T-helper 17 cell (primary cell): ENCODE measurements around the gene MOBP. TPM values are rescaled to one million over a fixed set of nuclear protein-coding genes. Genes with fewer than 3 reads are reported as not detected.

Experiments
- ATAC-seq: fragments of 150-1000 bp; cut with Tn5 transposase; 2 replicates; pipeline ENCODE4 v1.10.0; 2021; ENCODE audit warnings: mild to moderate bottlenecking, moderate library complexity
- DNase-seq, 3 donors: peaks; one replicate each; pipeline versions ENCODE4 v3.0.0 to v3.0.0-alpha.2; 2020 to 2021
- H3K9me3 ChIP-seq: one replicate; pipeline ENCODE4 v1.7.0; 2013; ENCODE audit warnings: low read length, mild to moderate bottlenecking; ENCODE audit not compliant: control insufficient read depth, poor library complexity, severe bottlenecking
- H3K27ac Mint-ChIP-seq: one replicate; pipeline ENCODE4 v1.8.0; 2022; ENCODE audit warnings: mild to moderate bottlenecking, moderate library complexity, mixed read lengths
- H3K27me3 Mint-ChIP-seq: one replicate; pipeline ENCODE4 v1.8.0; 2022; ENCODE audit warnings: mixed read lengths
- H3K36me3 Mint-ChIP-seq: one replicate; pipeline ENCODE4 v1.8.0; 2022; ENCODE audit warnings: low read depth, mixed read lengths
- H3K4me1 Mint-ChIP-seq: one replicate; pipeline ENCODE4 v1.8.0; 2022; ENCODE audit warnings: mild to moderate bottlenecking, mixed read lengths
- H3K4me3 Mint-ChIP-seq: one replicate; pipeline ENCODE4 v1.8.0; 2022; ENCODE audit warnings: mild to moderate bottlenecking, moderate library complexity, mixed read lengths
- total RNA-seq, 4 donors: library from RNA in 2 of 4; stranded (reverse) in 2 of 4; gene quantifications; one replicate each; pipeline ENCODE4 v1.2.3 and lab custom pipeline; 2022 to 2026

Gene MOBP
- total RNA-seq, 2 donors from 2014 or later, result not detected

GRCh38 chr3:39485547-39485946 lies 18.1 kb downstream of the MOBP start:
- Mint-ChIP-seq H3K36me3 (peaks cover 2% of the 10 kb centered on the region), H3K4me1 (no peaks in the 10 kb centered on the region), H3K27me3 (peaks cover 26% of the 10 kb centered on the region), H3K27ac (no peak overlapping the region), H3K4me3 (no peak overlapping the region)
- DNase-seq (no peak), ATAC-seq (no peak)
- H3K9me3 ChIP-seq, result no peaks in the 10 kb centered on the region

- DNase-seq, result no peak
- no peaks in the 10 kb centered on the region for H3K9me3 ChIP-seq
- ATAC-seq, result no peak
- Mint-ChIP-seq H3K27ac (no peak overlapping the region), H3K36me3 (peaks cover 2% of the 10 kb centered on the region), H3K4me3 (no peak overlapping the region), H3K4me1 (peaks cover 3% of the 10 kb centered on the region), H3K27me3 (peaks cover 61% of the 10 kb centered on the region)
Measured at GRCh38 chr3:39491014-39491413, 23.5 kb downstream of the MOBP start.

GRCh38 chr3:39491733-39492350 lies 24.4 kb downstream of the MOBP start:
- Mint-ChIP-seq H3K4me3 (no peak overlapping the region), H3K27me3 (peaks cover 61% of the 10 kb centered on the region), H3K36me3 (peaks cover 2% of the 10 kb centered on the region), H3K4me1 (peaks cover 3% of the 10 kb centered on the region), H3K27ac (no peak overlapping the region)
- ATAC-seq (no peak), DNase-seq (no peak)
- no peaks in the 10 kb centered on the region for H3K9me3 ChIP-seq

GRCh38 chr3:39494781-39495180 lies 27.3 kb downstream of the MOBP start:
- ATAC-seq, result no peak
- H3K36me3 Mint-ChIP-seq, result peaks cover 1% of the 10 kb centered on the region

GRCh38 chr3:39497753-39498152 lies 30.3 kb downstream of the MOBP start:
- DNase-seq (no peak), ATAC-seq (no peak)
- Mint-ChIP-seq H3K27ac (no peak overlapping the region), H3K4me3 (no peak overlapping the region), H3K4me1 (peaks cover 6% of the 10 kb centered on the region), H3K36me3 (peaks cover 2% of the 10 kb centered on the region), H3K27me3 (peaks cover 62% of the 10 kb centered on the region)
- H3K9me3 ChIP-seq, result no peaks in the 10 kb centered on the region

More at GRCh38 chr3:39494781-39495180, 27.3 kb downstream of the MOBP start:
- Mint-ChIP-seq H3K4me1 (peaks cover 6% of the 10 kb centered on the region), H3K27me3 (peaks cover 59% of the 10 kb centered on the region), H3K4me3 (no peak overlapping the region), H3K27ac (no peak overlapping the region)
- H3K9me3 ChIP-seq, result no peaks in the 10 kb centered on the region
- no peak for DNase-seq

GRCh38 chr3:39499651-39500273 lies 32.3 kb downstream of the MOBP start:
- H3K4me3 Mint-ChIP-seq, result no peak overlapping the region
- DNase-seq (no peak), ATAC-seq (no peak)
- peaks cover 6% of the 10 kb centered on the region for H3K4me1 Mint-ChIP-seq
- H3K27ac Mint-ChIP-seq, result no peak overlapping the region
- H3K9me3 ChIP-seq, result no peaks in the 10 kb centered on the region
- peaks cover 5% of the 10 kb centered on the region for H3K36me3 Mint-ChIP-seq
- peaks cover 51% of the 10 kb centered on the region for H3K27me3 Mint-ChIP-seq

GRCh38 chr3:39501059-39501458 lies 33.6 kb downstream of the MOBP start:
- H3K27me3 Mint-ChIP-seq, result peaks cover 51% of the 10 kb centered on the region
- no peak for ATAC-seq

GRCh38 chr3:39501968-39502837 lies 34.7 kb downstream of the MOBP start:
- H3K36me3 Mint-ChIP-seq, result peaks cover 5% of the 10 kb centered on the region
- DNase-seq (no peak), ATAC-seq (no peak)
- peaks cover 51% of the 10 kb centered on the region for H3K27me3 Mint-ChIP-seq
- no peaks in the 10 kb centered on the region for H3K9me3 ChIP-seq
- peaks cover 2% of the 10 kb centered on the region for H3K4me1 Mint-ChIP-seq
- no peak overlapping the region for H3K4me3 Mint-ChIP-seq
- no peak overlapping the region for H3K27ac Mint-ChIP-seq

More at GRCh38 chr3:39501059-39501458, 33.6 kb downstream of the MOBP start:
- H3K4me3 Mint-ChIP-seq, result no peak overlapping the region
- no peak overlapping the region for H3K27ac Mint-ChIP-seq
- DNase-seq, result no peak
- peaks cover 2% of the 10 kb centered on the region for H3K4me1 Mint-ChIP-seq
- H3K36me3 Mint-ChIP-seq, result peaks cover 5% of the 10 kb centered on the region
- no peaks in the 10 kb centered on the region for H3K9me3 ChIP-seq

GRCh38 chr3:39502838-39503145 lies 35.3 kb downstream of the MOBP start:
- ATAC-seq (no peak), DNase-seq (no peak)
- Mint-ChIP-seq H3K27ac (no peak overlapping the region), H3K27me3 (peaks cover 51% of the 10 kb centered on the region), H3K4me3 (no peak overlapping the region), H3K36me3 (peaks cover 5% of the 10 kb centered on the region), H3K4me1 (peaks cover 2% of the 10 kb centered on the region)
- H3K9me3 ChIP-seq, result no peaks in the 10 kb centered on the region

- ATAC-seq, result no peak
Measured at GRCh38 chr3:39505866-39506742, 38.6 kb downstream of the MOBP start.

GRCh38 chr3:39506863-39507262 lies 39.4 kb downstream of the MOBP start:
- Mint-ChIP-seq H3K36me3 (peaks cover 3% of the 10 kb centered on the region), H3K27ac (no peak overlapping the region), H3K4me3 (no peak overlapping the region), H3K27me3 (peaks cover 20% of the 10 kb centered on the region), H3K4me1 (no peaks in the 10 kb centered on the region)
- no peaks in the 10 kb centered on the region for H3K9me3 ChIP-seq
- ATAC-seq, result no peak
- no peak for DNase-seq

More at GRCh38 chr3:39505866-39506742, 38.6 kb downstream of the MOBP start:
- DNase-seq, result no peak
- H3K4me3 Mint-ChIP-seq, result no peak overlapping the region
- no peaks in the 10 kb centered on the region for H3K9me3 ChIP-seq
- no peak overlapping the region for H3K27ac Mint-ChIP-seq
- H3K27me3 Mint-ChIP-seq, result peaks cover 20% of the 10 kb centered on the region
- H3K36me3 Mint-ChIP-seq, result peaks cover 3% of the 10 kb centered on the region
- no peaks in the 10 kb centered on the region for H3K4me1 Mint-ChIP-seq

GRCh38 chr3:39513791-39514369 lies 46.4 kb downstream of the MOBP start:
- Mint-ChIP-seq H3K27ac (no peak overlapping the region), H3K4me3 (no peak overlapping the region), H3K27me3 (peaks cover 57% of the 10 kb centered on the region), H3K36me3 (peaks cover 2% of the 10 kb centered on the region), H3K4me1 (no peaks in the 10 kb centered on the region)
- no peak for DNase-seq
- no peaks in the 10 kb centered on the region for H3K9me3 ChIP-seq
- ATAC-seq, result no peak
